ENCODE results near the gene INPP5F.

- no peak for TF ChIP-seq NFYB (IDR thresholded peaks at IDR 0.05; ENCODE audit: insufficient read depth, low read depth, low read length)
- TF ChIP-seq CTCF (IDR thresholded peaks at IDR 0.05 in 2 of 3, conservative IDR thresholded peaks at IDR 0.05 in 1 of 3; ENCODE audit: control insufficient read depth in 2 of 3, extremely low read depth in 1 of 3, insufficient read depth in 1 of 3, low read depth in 3 of 3, low read length in 3 of 3): no peak
- no peak for TF ChIP-seq TCF12 (IDR thresholded peaks at IDR 0.05; ENCODE audit: low read depth, low read length)
- TF ChIP-seq EP300 (IDR thresholded peaks at IDR 0.05; ENCODE audit: borderline replicate concordance in 1 of 2, control insufficient read depth in 1 of 2, low read depth in 2 of 2, low read length in 2 of 2): peak; percentile 92 to 97
- no peak for TF ChIP-seq SUZ12 (IDR thresholded peaks at IDR 0.05; ENCODE audit: unreplicated experiment)
- TF ChIP-seq REST (IDR thresholded peaks at IDR 0.05; ENCODE audit: low read depth, low read length): no peak
- no peak for TF ChIP-seq TAF1 (IDR thresholded peaks at IDR 0.05; ENCODE audit: borderline replicate concordance, low read depth, low read length)
- TF ChIP-seq SIX5 (IDR thresholded peaks at IDR 0.05; ENCODE audit: low read depth, low read length, severe bottlenecking): no peak
- TF ChIP-seq ATF3 (IDR thresholded peaks at IDR 0.05; ENCODE audit: borderline replicate concordance, extremely low read depth, low read depth, low read length): no peak
- TF ChIP-seq EGR1 (IDR thresholded peaks at IDR 0.05; ENCODE audit: borderline replicate concordance in 1 of 2, low read depth in 2 of 2, low read length in 2 of 2): no peak
- TF ChIP-seq RUNX3 (IDR thresholded peaks at IDR 0.05; ENCODE audit: low read length): peak; percentile 80
- TF ChIP-seq NFXL1 (IDR thresholded peaks at IDR 0.05; ENCODE audit: borderline replicate concordance): no peak
These were observed 25.4 kb upstream of the INPP5F start for GRCh38 chr10:119700321-119700954.
